Endothelial cell (in vitro differentiated cells): ENCODE results near the gene CPT2. TPM values are rescaled to one million over a fixed set of nuclear protein-coding genes. Genes with fewer than 3 reads are reported as not detected.

Source experiments
- DNase-seq: peaks from one replicate; pipeline ENCODE4 v3.0.0; 2021; ENCODE audit warnings: low spot score
- H3K27ac Mint-ChIP-seq: one replicate; pipeline ENCODE4 v1.8.0; 2021; ENCODE audit warnings: mixed read lengths, inconsistent platforms; ENCODE audit not compliant: unreplicated experiment
- H3K27me3 Mint-ChIP-seq: one replicate; pipeline ENCODE4 v1.8.0; 2021; ENCODE audit warnings: mild to moderate bottlenecking, moderate library complexity, mixed read lengths, inconsistent platforms; ENCODE audit not compliant: unreplicated experiment
- H3K36me3 Mint-ChIP-seq: one replicate; pipeline ENCODE4 v1.8.0; 2021; ENCODE audit warnings: mild to moderate bottlenecking, low read depth, mixed read lengths, inconsistent platforms; ENCODE audit not compliant: unreplicated experiment
- H3K4me1 Mint-ChIP-seq: one replicate; pipeline ENCODE4 v1.8.0; 2021; ENCODE audit warnings: mild to moderate bottlenecking, mixed read lengths, inconsistent platforms; ENCODE audit not compliant: unreplicated experiment
- H3K4me3 Mint-ChIP-seq: one replicate; pipeline ENCODE4 v1.8.0; 2021; ENCODE audit warnings: mild to moderate bottlenecking, mixed read lengths, inconsistent platforms; ENCODE audit not compliant: unreplicated experiment
- H3K9me3 Mint-ChIP-seq: one replicate; pipeline ENCODE4 v1.8.0; 2021; ENCODE audit warnings: mixed read lengths, inconsistent platforms; ENCODE audit not compliant: unreplicated experiment
- CTCF ChIP-seq: fragments of 200-600 bp; sonication (generic); IDR thresholded peaks from one replicate; pipeline ENCODE4 v1.5.0; 2021; ENCODE audit warnings: antibody characterized with exemption; ENCODE audit not compliant: unreplicated experiment
- total RNA-seq: library from RNA; stranded (reverse); fragmentation: NEBNext Ultra II Directional; extraction: Animal tissue kit (Norgen Biotek cat#: 25700); gene quantifications from one replicate; pipeline ENCODE4 v1.2.1, GENCODE V29; 2021; ENCODE audit not compliant: unreplicated experiment

Gene CPT2
- total RNA-seq, 1 donor from 2014 or later, result 17.6 TPM

- TF ChIP-seq CTCF, result no peak
- Mint-ChIP-seq H3K36me3 (peaks cover 38% of the 10 kb centered on the region), H3K27me3 (peaks cover 4% of the 10 kb centered on the region), H3K4me3 (no peak overlapping the region), H3K9me3 (peaks cover 8% of the 10 kb centered on the region), H3K27ac (no peak overlapping the region), H3K4me1 (no peaks in the 10 kb centered on the region)
- DNase-seq, result no peak
Measured at GRCh38 chr1:53210954-53211353, 14.3 kb downstream of the CPT2 start.

- Mint-ChIP-seq H3K27ac (no peak overlapping the region), H3K9me3 (no peaks in the 10 kb centered on the region), H3K27me3 (no peaks in the 10 kb centered on the region), H3K36me3 (peaks cover 26% of the 10 kb centered on the region), H3K4me1 (peaks cover 9% of the 10 kb centered on the region), H3K4me3 (no peak overlapping the region)
- no peak for DNase-seq
- TF ChIP-seq CTCF, result no peak
Measured at GRCh38 chr1:53214376-53214940, 17.8 kb downstream of the CPT2 start.

DNA sequence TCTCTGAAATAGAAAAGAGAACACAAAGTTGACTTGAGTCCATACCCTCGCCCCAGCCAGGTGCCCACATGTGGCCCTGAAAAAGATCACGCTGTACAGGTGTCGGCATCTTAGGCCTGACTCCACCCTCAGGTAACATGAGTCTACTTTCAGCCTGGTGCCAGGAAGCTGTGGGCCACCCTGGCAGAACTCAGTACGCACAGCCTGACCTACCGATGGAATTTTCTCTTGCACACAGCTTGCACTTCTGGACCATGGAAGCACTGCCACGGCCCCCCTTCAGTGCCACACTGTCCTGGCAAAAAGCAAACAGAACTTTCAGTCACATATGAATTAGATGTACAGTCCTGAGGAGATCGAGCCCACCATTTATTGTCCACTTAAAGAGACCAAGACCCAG is 21.6 kb downstream of the CPT2 start:
- peaks cover 8% of the 10 kb centered on the region for H3K36me3 Mint-ChIP-seq
- H3K4me3 Mint-ChIP-seq, result peak overlapping the region; percentile 34
- no peak for DNase-seq
- peaks cover 22% of the 10 kb centered on the region for H3K4me1 Mint-ChIP-seq
- no peaks in the 10 kb centered on the region for H3K27me3 Mint-ChIP-seq
- H3K27ac Mint-ChIP-seq, result no peak overlapping the region
- H3K9me3 Mint-ChIP-seq, result no peaks in the 10 kb centered on the region
- TF ChIP-seq CTCF, result no peak

- no peaks in the 10 kb centered on the region for H3K27me3 Mint-ChIP-seq
- no peak overlapping the region for H3K27ac Mint-ChIP-seq
- no peak for TF ChIP-seq CTCF
- H3K4me1 Mint-ChIP-seq, result peaks cover 22% of the 10 kb centered on the region
- peak overlapping the region; percentile 95 for H3K4me3 Mint-ChIP-seq
- DNase-seq, result no peak
- peaks cover 8% of the 10 kb centered on the region for H3K36me3 Mint-ChIP-seq
- no peaks in the 10 kb centered on the region for H3K9me3 Mint-ChIP-seq
Measured at GRCh38 chr1:53219711-53220110, 23.1 kb downstream of the CPT2 start.

DNA sequence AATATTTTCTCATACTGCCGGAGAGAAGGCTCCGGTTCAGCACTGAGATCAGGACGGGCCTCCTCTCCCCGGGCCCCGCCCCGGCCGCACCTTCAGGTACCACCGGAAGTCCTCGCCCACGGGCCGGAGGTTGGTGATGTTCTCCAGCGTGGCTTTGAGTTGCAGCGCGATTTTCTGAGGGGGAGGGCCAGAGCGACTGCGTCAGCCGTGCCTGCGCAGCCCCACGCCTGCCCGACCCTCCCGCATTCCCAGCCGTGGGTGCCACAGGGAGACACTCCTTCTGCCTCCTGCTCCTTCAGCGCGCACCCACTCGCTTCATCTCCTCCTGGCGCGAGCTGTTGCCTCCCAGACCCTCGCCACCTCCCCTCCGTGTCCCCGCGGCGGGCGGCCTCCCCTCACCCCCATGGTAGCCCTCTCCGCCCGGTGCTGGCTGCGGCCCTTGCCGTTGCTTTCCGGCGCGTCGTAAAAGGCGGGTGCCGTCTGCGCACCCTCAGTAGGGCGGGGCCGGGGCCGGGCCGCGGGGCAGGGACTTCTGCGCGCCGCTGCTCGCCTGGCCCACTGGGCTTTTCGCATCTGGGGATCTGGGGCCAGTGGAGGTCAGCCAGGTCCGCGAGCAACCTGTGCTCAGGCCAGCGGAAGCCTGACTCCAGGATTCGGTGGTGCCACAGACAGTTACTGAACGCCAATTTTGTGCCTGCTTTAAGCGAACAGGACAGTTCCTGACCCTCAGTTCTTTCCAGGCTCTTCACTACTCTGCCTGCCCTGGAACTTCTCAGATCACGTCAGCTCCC is 23.7 kb downstream of the CPT2 start, which contains the start of gene CZIB:
Gene CZIB (minus strand): TSS at position 464 of the 791 bp plus-strand sequence. CDS start 59 bp downstream, at position 405.
- H3K36me3 Mint-ChIP-seq, result peaks cover 8% of the 10 kb centered on the region
- peak; percentile 95 for DNase-seq
- H3K27ac Mint-ChIP-seq, result peak within 1 kb of the TSS; percentile 77

More for the DNA sequence above, 23.7 kb downstream of the CPT2 start, which contains the start of gene CZIB:
- no peak for TF ChIP-seq CTCF
- H3K4me3 Mint-ChIP-seq, result peak within 1 kb of the TSS; percentile 95
- peaks cover 22% of the 10 kb centered on the region for H3K4me1 Mint-ChIP-seq
- no peaks in the 10 kb centered on the region for H3K27me3 Mint-ChIP-seq
- no peaks in the 10 kb centered on the region for H3K9me3 Mint-ChIP-seq
